GM15510 (cell line): ENCODE data around the gene PIGU.

Experiments used
- POLR2A ChIP-seq: IDR thresholded peaks from 3 replicates; pipeline ENCODE4 v1.6.1; 2011; ENCODE audit warnings: borderline replicate concordance; ENCODE audit not compliant: insufficient read length; ENCODE audit errors: extremely low read depth

PIGU gene

GRCh38 chr20:34531608-34532265 is 145.2 kb downstream of the PIGU start:
- TF ChIP-seq POLR2A = no peak

DNA sequence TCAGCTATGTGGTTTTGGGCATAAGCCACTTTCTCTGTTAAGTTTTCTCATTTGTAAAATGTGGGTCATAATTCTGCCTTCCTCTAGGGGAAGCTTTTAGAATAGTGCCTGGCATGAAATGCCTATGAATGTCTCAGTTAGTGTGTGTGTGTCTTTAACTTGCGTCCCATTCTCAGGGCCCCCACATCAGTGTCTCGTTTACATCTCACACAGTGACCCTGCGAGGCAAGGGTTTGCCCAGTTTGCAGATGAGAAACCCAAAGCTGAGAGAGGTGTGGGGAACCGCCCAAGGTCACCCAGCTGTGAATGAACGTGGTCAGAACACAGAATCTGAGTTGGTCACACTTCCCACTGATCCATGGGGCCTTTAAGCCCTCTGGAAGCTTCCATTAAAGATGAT is 146.6 kb downstream of the PIGU start:
- no peak for TF ChIP-seq POLR2A

DNA sequence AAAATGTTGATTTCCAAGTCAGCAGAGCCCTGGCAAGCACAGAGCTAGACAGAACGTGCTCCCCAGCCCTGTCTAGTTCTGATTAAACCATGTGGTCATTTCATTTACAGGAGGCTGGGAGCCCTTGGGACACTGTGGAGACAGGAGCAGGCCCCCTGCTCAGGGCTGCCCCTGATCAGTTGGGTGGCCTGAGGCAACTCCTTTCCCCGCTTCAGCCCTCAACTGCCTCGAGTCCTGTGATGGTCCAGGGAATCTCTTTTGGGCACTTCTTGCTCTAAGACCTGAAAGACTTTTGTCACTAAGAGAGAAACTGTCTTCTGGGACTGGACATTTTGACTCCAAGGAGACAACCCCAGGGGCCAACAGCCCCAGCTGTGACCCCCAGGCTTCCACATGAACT is 147.2 kb downstream of the PIGU start:
- TF ChIP-seq POLR2A = no peak

GRCh38 chr20:34528921-34529297 is 148.0 kb downstream of the PIGU start:
- no peak for TF ChIP-seq POLR2A

GRCh38 chr20:34527016-34527415 is 149.9 kb downstream of the PIGU start:
- no peak for TF ChIP-seq POLR2A

- TF ChIP-seq POLR2A = no peak
These were observed 150.4 kb downstream of the PIGU start for GRCh38 chr20:34526466-34526865.

GRCh38 chr20:34525709-34526416 is 151.0 kb downstream of the PIGU start:
- no peak for TF ChIP-seq POLR2A

- TF ChIP-seq POLR2A = no peak
These were observed 151.6 kb downstream of the PIGU start for GRCh38 chr20:34525342-34525708.

- TF ChIP-seq POLR2A = no peak
These were observed 152.5 kb downstream of the PIGU start for GRCh38 chr20:34524426-34524825.

GRCh38 chr20:34522969-34523871 is 153.7 kb downstream of the PIGU start:
- TF ChIP-seq POLR2A = no peak

DNA sequence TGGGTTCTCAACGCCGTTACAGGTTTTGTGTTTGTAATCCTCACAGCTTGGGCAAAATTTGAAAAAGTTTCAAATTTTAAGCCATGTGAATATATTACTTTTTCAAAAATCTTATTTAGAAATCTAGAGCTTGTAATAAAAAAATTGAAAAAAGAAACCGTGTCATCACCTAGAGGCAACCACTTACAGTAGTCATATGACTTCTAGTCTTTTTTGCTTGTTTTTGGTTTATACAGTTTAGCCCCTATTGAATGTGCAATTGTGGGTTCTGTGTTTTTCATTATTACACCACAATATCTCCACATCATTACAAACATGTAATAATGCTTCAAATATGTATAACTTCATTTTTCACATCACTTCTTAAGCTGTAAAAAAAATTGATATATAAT is 159.8 kb downstream of the PIGU start:
- TF ChIP-seq POLR2A = no peak

DNA sequence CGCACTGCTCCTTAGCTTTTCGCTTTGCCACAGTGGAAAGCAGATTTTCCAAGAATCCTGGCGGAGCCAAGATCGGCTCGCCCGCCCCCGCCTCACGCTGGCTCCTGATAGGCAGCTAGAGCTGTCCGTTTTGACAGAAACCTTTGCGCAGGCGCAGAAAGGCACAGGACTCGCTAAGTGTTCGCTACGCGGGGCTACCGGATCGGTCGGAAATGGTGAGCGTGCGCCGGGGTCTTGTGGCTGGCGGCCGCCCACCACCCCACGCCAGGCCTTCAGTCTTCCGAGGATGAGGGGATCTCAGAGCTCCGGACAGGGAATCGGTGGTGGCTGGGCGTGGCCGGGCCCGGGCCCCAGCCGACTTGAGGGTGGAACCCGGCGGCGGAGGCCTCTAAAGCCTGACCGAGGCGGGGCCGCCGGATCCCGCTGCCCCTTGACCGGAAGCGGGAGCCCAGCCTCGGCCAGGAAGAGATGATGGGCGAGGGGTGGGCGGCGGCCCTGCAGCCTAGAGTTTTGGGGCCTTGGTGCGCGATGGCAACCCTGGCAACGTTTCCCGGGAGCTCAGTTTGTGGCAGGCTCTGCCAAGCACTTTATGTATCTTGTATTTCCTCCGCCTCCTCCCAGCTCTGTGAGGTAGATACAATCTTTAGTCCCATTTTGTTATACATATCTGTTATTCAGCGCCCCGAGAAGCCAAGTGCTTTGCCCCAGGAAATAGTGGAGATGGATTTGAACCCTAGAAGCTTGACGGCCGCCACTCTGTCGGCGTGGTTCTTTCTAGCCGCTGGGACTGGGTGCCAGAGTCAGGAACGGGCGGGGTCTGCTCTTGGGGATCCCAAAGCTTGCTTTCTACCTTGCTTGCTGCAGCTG is 160.4 kb downstream of the PIGU start, which contains the start of gene DYNLRB1:
Gene DYNLRB1, plus strand, starts transcription at position 176 of the 867 bp plus-strand sequence. Its CDS starts 37 bp downstream, at position 213.
- TF ChIP-seq POLR2A = peak; percentile 75

DNA sequence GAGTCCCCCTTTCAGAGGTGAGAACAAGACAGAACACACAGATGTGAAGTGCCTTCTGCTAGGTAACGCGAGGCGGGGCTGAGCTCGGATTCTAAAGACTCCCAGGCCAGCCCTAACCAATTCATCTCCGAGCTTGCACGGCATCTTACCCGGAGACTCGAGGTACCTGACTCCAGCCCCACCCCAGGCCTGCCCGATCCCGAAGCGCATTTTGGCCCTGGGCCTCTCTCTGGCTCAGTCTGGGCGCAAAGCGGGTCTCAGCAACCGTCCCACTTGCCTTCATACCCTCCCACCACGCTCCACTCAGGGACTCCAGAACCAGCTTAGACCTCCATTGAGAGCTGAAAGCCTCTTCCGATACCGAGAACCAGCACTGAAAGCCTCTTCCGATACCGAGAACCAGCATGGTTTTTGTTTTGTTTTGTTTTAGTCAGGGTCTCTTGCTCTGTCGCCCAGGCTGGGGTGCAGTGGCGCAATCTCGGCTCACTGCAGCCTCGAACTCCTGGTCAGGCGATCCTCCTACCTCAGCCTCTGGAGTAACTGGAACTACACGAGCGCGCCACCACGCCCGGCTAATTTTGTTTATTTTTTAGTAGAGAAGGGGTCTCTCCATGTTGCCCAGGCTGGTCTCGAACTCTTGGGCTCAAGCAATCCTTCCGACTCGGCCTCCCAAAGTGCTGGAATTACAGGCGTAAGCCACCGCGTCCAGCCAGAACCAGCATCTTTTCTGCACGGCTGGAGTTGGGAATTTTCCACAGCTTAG is 161.2 kb downstream of the PIGU start:
- peak; percentile 39 for TF ChIP-seq POLR2A

- TF ChIP-seq POLR2A = no peak
These were observed 161.9 kb downstream of the PIGU start for GRCh38 chr20:34514897-34515483.

DNA sequence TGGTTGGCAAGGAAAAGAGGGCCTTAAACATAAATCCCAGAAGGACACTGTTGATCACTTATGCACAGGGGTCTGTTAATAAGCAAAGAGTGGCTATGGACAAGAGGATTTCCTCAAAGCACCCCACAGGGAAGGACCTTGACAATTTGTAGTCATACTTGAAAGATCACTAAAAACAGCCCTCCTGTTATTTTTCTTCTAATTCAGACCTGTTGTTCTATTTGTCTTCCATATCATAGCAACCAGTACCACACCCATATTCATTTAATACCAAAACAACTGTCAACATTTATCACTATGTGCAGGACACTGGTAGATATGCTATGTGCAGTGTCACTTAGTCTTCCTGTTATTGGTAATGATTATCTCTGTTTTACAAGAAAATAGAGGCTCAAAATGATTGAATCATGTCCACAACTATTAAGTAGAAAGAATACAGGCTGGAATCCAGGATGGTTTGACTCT is 163.9 kb downstream of the PIGU start:
- TF ChIP-seq POLR2A = no peak
